Measurements from ENCODE around the gene OXSR1. TPM values are rescaled to one million over a fixed set of nuclear protein-coding genes. Genes with fewer than 3 reads are reported as not detected.
A peak's percentile ranks its signal among the peaks of the same experiment; 100 is the strongest.
"Not testable (repeated sequence)": the region's sequence is repeated elsewhere in the genome, so short reads cannot be mapped to it uniquely, and the experiment has no call there.

The OXSR1 gene
- total RNA-seq, 1 donor from 2014 or later = 35.2 TPM

- no peak for DNase-seq
These were observed 37.1 kb upstream of the OXSR1 start for GRCh38 chr3:38128303-38128655.

GRCh38 chr3:38129058-38129457, 36.3 kb upstream of the OXSR1 start:
- no peak for DNase-seq

- no peak for DNase-seq
These were observed 34.7 kb upstream of the OXSR1 start for GRCh38 chr3:38130631-38131065.

GRCh38 chr3:38131621-38132369, 33.5 kb upstream of the OXSR1 start:
- DNase-seq = peak; percentile 75

GRCh38 chr3:38133209-38133556, 32.2 kb upstream of the OXSR1 start:
- DNase-seq = no peak

- DNase-seq = no peak
These were observed 31.6 kb upstream of the OXSR1 start for GRCh38 chr3:38133557-38134405.

- DNase-seq = not testable (repeated sequence)
These were observed 30.7 kb upstream of the OXSR1 start for GRCh38 chr3:38134517-38135143.

- DNase-seq = not testable (repeated sequence)
These were observed 29.6 kb upstream of the OXSR1 start for GRCh38 chr3:38135621-38136277.

- DNase-seq = peak; percentile 37
These were observed 29.0 kb upstream of the OXSR1 start for GRCh38 chr3:38136393-38136776.

GRCh38 chr3:38136777-38137614, 28.3 kb upstream of the OXSR1 start, which contains the start of gene ACAA1:
Gene ACAA1 (minus strand): TSS chr3:38137127. CDS start chr3:38137035, 92 bp downstream.
- peak; percentile 99 for DNase-seq

- peak; percentile 27 for DNase-seq
These were observed 27.6 kb upstream of the OXSR1 start for GRCh38 chr3:38137615-38138348.

GRCh38 chr3:38138349-38139190, 26.8 kb upstream of the OXSR1 start, which contains the start of gene MYD88:
Gene MYD88 (plus strand): TSS chr3:38138661. CDS start chr3:38138701, 40 bp downstream.
- peak; percentile 71 for DNase-seq

- DNase-seq = no peak
These were observed 26.1 kb upstream of the OXSR1 start for GRCh38 chr3:38139191-38139590.

- no peak for DNase-seq
These were observed 25.7 kb upstream of the OXSR1 start for GRCh38 chr3:38139652-38140051.

- DNase-seq = no peak
These were observed 24.8 kb upstream of the OXSR1 start for GRCh38 chr3:38140326-38141172.

GRCh38 chr3:38141173-38141951, 24.0 kb upstream of the OXSR1 start:
- no peak for DNase-seq

GRCh38 chr3:38141952-38142273, 23.4 kb upstream of the OXSR1 start:
- no peak for DNase-seq

- no peak for DNase-seq
These were observed 22.4 kb upstream of the OXSR1 start for GRCh38 chr3:38142959-38143358.

Data from dermis blood vessel endothelial cell (primary cell).